HUES48 (cell line): ENCODE measurements around the gene CDC5L.

Source experiments
- H3K27ac ChIP-seq: one replicate; pipeline ENCODE4 v1.7.0; 2013; ENCODE audit warnings: low read depth, low read length, inconsistent platforms
- H3K27me3 ChIP-seq: 2 replicates; pipeline ENCODE4 v1.6.1; 2013; ENCODE audit warnings: mild to moderate bottlenecking, low read length; ENCODE audit not compliant: control insufficient read depth, insufficient read depth
- H3K36me3 ChIP-seq: 2 replicates; pipeline ENCODE4 v1.6.1; 2013; ENCODE audit warnings: low read length; ENCODE audit not compliant: control insufficient read depth, insufficient read depth
- H3K4me1 ChIP-seq: 2 replicates; pipeline ENCODE4 v1.6.1; 2013; ENCODE audit warnings: mild to moderate bottlenecking, low read length; ENCODE audit not compliant: control insufficient read depth, insufficient read depth
- H3K4me3 ChIP-seq: 2 replicates; pipeline ENCODE4 v1.5.1; 2013; ENCODE audit warnings: mild to moderate bottlenecking, low read depth, low read length
- H3K9ac ChIP-seq: 2 replicates; pipeline ENCODE4 v1.6.1; 2013; ENCODE audit warnings: mild to moderate bottlenecking, low read depth, low read length, moderate library complexity
- H3K9me3 ChIP-seq: 2 replicates; pipeline ENCODE4 v1.6.1; 2013; ENCODE audit warnings: low read length; ENCODE audit not compliant: control insufficient read depth, insufficient read depth

CDC5L gene

GRCh38 chr6:44397424-44398164, 10.1 kb downstream of the CDC5L start:
- Histone ChIP-seq H3K9ac (no peak overlapping the region), H3K27ac (no peak overlapping the region), H3K27me3 (no peaks in the 10 kb centered on the region), H3K4me3 (no peak overlapping the region), H3K36me3 (peaks cover 84% of the 10 kb centered on the region), H3K4me1 (no peaks in the 10 kb centered on the region), H3K9me3 (no peaks in the 10 kb centered on the region)

- H3K36me3 ChIP-seq = peaks cover 79% of the 10 kb centered on the region
Observed at GRCh38 chr6:44399991-44400390, 12.5 kb downstream of the CDC5L start.

GRCh38 chr6:44400572-44400971, 13.1 kb downstream of the CDC5L start:
- H3K9ac ChIP-seq = no peak overlapping the region
- H3K27ac ChIP-seq = no peak overlapping the region
- H3K9me3 ChIP-seq = no peaks in the 10 kb centered on the region
- H3K4me3 ChIP-seq = no peak overlapping the region
- H3K27me3 ChIP-seq = no peaks in the 10 kb centered on the region
- peaks cover 79% of the 10 kb centered on the region for H3K36me3 ChIP-seq
- H3K4me1 ChIP-seq = no peaks in the 10 kb centered on the region

More at GRCh38 chr6:44399991-44400390, 12.5 kb downstream of the CDC5L start:
- H3K27ac ChIP-seq = no peak overlapping the region
- no peaks in the 10 kb centered on the region for H3K4me1 ChIP-seq
- H3K27me3 ChIP-seq = no peaks in the 10 kb centered on the region
- no peaks in the 10 kb centered on the region for H3K9me3 ChIP-seq
- H3K9ac ChIP-seq = no peak overlapping the region
- H3K4me3 ChIP-seq = no peak overlapping the region

GRCh38 chr6:44401138-44401537, 13.6 kb downstream of the CDC5L start:
- H3K27me3 ChIP-seq = no peaks in the 10 kb centered on the region
- H3K4me1 ChIP-seq = no peaks in the 10 kb centered on the region
- H3K9ac ChIP-seq = no peak overlapping the region
- no peak overlapping the region for H3K27ac ChIP-seq
- no peaks in the 10 kb centered on the region for H3K9me3 ChIP-seq
- no peak overlapping the region for H3K4me3 ChIP-seq
- peaks cover 78% of the 10 kb centered on the region for H3K36me3 ChIP-seq

GRCh38 chr6:44404022-44404714, 16.7 kb downstream of the CDC5L start:
- Histone ChIP-seq H3K9me3 (no peaks in the 10 kb centered on the region), H3K36me3 (peaks cover 77% of the 10 kb centered on the region), H3K27ac (no peak overlapping the region), H3K4me3 (no peak overlapping the region), H3K27me3 (no peaks in the 10 kb centered on the region), H3K9ac (no peak overlapping the region), H3K4me1 (no peaks in the 10 kb centered on the region)

- Histone ChIP-seq H3K9ac (no peak overlapping the region), H3K4me1 (no peaks in the 10 kb centered on the region), H3K4me3 (no peak overlapping the region), H3K9me3 (no peaks in the 10 kb centered on the region), H3K27me3 (no peaks in the 10 kb centered on the region), H3K36me3 (peaks cover 81% of the 10 kb centered on the region), H3K27ac (no peak overlapping the region)
Observed at GRCh38 chr6:44404715-44405099, 17.2 kb downstream of the CDC5L start.

DNA sequence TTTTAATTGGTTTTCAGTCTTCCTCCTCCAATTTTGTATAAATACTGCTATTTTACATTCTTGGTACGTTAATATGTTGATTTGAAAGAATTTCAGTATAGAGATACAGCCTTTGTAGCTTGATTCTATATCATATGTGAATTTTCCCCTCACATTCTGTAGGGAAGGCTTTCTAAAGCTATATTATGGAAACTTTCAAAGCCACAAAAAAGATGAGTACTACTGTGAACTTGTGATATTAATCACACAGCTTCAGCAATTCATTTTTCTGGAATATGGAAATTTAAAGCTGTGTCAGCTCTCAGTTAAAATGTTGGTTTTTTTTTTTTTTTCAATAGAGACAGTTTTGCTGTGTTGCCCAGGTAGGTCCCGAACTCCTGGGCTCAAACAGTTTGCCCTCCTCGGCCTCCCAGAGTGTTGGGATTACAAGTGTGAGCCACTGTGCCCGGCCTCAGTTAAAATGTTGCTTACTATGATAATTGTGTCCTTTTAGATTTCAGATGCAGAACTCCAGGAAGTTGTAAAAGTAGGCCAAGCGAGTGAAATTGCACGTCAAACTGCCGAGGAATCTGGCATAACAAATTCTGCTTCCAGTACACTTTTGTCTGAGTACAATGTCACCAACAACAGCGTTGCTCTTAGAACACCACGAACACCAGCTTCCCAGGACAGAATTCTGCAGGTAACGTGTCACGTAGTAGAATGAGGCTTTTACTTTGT, 20.6 kb downstream of the CDC5L start:
- Histone ChIP-seq H3K9ac (no peak overlapping the region), H3K27me3 (no peaks in the 10 kb centered on the region), H3K27ac (no peak overlapping the region), H3K36me3 (peaks cover 84% of the 10 kb centered on the region), H3K4me1 (no peaks in the 10 kb centered on the region), H3K9me3 (no peaks in the 10 kb centered on the region), H3K4me3 (no peak overlapping the region)

DNA sequence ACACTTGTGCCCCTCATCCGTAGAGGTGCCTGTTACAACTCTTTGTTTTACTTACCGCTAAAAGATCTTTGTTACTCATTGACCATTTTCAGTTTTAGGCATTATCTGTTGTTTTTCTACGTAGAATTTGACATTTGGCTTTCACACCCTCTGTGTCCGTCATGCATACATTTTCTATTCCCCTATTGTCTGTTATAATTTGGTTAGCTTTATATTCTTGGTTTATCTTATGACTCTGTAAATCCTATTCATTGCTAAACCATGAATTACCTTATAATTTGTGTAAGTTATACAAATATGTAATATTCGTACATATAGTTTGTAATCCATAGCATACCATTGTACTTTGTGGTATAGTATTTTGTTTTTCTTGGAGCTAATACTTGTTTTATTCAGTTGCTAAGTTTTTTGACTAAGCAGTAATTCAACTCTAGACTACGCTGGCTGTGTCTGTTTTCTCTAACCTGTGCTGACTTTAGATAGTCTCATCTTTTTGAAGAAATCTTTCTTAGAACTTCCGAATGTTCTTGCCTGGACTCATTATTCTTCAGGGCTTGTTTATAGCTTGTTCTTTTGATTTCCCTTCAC, 21.8 kb downstream of the CDC5L start:
- no peaks in the 10 kb centered on the region for H3K4me1 ChIP-seq
- no peak overlapping the region for H3K27ac ChIP-seq
- H3K9ac ChIP-seq = no peak overlapping the region
- H3K27me3 ChIP-seq = no peaks in the 10 kb centered on the region
- H3K36me3 ChIP-seq = peaks cover 84% of the 10 kb centered on the region
- H3K9me3 ChIP-seq = no peaks in the 10 kb centered on the region
- no peak overlapping the region for H3K4me3 ChIP-seq

DNA sequence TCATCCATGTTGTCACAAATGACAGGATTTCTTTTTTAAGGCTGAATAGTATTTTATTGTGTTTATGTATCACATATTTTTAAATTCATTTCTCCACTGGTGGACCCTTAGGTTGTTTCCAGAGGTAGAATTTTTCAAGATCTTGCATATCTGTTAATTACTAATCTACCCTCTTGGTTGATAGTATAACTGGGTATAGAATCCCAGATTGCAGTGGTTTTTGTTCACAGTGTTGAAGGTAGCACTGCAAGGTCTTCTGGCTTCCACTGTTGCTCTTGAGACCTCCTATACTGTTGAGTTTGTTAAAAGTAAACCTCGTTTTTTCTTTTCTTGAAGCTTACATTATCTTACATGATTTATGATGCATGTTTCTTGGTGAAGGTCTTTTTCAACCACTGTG, 22.9 kb downstream of the CDC5L start:
- Histone ChIP-seq H3K9me3 (no peaks in the 10 kb centered on the region), H3K27me3 (no peaks in the 10 kb centered on the region), H3K27ac (no peak overlapping the region), H3K36me3 (peaks cover 82% of the 10 kb centered on the region), H3K9ac (no peak overlapping the region), H3K4me3 (no peak overlapping the region), H3K4me1 (no peaks in the 10 kb centered on the region)

DNA sequence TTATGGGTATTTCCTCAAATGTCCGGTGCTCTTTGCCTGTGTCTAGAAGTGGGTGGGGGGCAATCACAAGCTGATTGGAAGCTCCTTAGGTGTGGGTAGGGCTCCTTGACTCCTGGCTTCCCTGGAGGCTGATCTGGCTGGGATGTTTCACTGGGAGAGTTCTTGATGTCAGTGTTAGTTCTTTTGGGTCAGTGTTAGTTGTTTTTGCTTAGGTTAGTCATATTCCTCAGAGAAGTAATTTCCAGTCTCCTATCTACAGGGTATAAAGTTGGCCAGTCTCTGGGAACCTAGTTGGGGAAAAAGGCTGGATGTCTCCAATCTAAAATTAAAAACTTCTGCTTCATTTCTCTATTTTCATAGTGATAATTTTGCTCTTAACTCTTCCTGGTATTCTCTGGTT, 23.6 kb downstream of the CDC5L start:
- Histone ChIP-seq H3K27me3 (no peaks in the 10 kb centered on the region), H3K36me3 (peaks cover 83% of the 10 kb centered on the region), H3K4me1 (no peaks in the 10 kb centered on the region), H3K27ac (no peak overlapping the region), H3K9ac (no peak overlapping the region), H3K9me3 (no peaks in the 10 kb centered on the region), H3K4me3 (no peak overlapping the region)

- H3K9ac ChIP-seq = no peak overlapping the region
- H3K4me1 ChIP-seq = no peaks in the 10 kb centered on the region
- H3K27ac ChIP-seq = no peak overlapping the region
- H3K36me3 ChIP-seq = peaks cover 73% of the 10 kb centered on the region
- H3K4me3 ChIP-seq = no peak overlapping the region
- H3K9me3 ChIP-seq = no peaks in the 10 kb centered on the region
- H3K27me3 ChIP-seq = no peaks in the 10 kb centered on the region
Observed at GRCh38 chr6:44415449-44415848, 27.9 kb downstream of the CDC5L start.
